Mucosa of descending colon (tissue), 3 donors: ENCODE measurements around the gene LRP6. TPM values are rescaled to one million over a fixed set of nuclear protein-coding genes. Genes with fewer than 3 reads are reported as not detected.
"Not testable (repeated sequence)": the region's sequence is repeated elsewhere in the genome, so short reads cannot be mapped to it uniquely, and the experiment has no call there.

Source experiments
- ATAC-seq: fragments of 200-7000 bp; cut with Tn5 transposase; one replicate; pipeline ENCODE4 v1.9.1; 2020; ENCODE audit warnings: mild to moderate bottlenecking, moderate library complexity
- DNase-seq, 3 donors: peaks; one replicate each; pipeline ENCODE4 v3.0.0-alpha.2; 2020
- H3K36me3 ChIP-seq: fragments of 200-600 bp; one replicate; pipeline ENCODE4 v1.8.0; 2021; ENCODE audit warnings: low read depth, mild to moderate bottlenecking
- H3K4me1 ChIP-seq: fragments of 200-600 bp; one replicate; pipeline ENCODE4 v1.8.0; 2021; ENCODE audit warnings: low read depth, mild to moderate bottlenecking
- H3K4me3 ChIP-seq: fragments of 200-600 bp; one replicate; pipeline ENCODE4 v1.8.0; 2021; ENCODE audit warnings: mild to moderate bottlenecking
- H3K9me3 ChIP-seq: fragments of 200-600 bp; one replicate; pipeline ENCODE4 v1.8.0; 2021; ENCODE audit warnings: mild to moderate bottlenecking
- intact Hi-C, 2 donors: fragments of 100-400 bp; cut with DNase I in 1 of 2; cut with micrococcal nuclease in 1 of 2; formaldehyde crosslinking; loops; one replicate each; pipeline versions ENCODE4 v1.11.0 to v1.11.1; 2022; cut with DNase I, micrococcal nuclease
- long read RNA-seq, 2 donors: library from polyadenylated mRNA; unstranded; transcript quantifications; one replicate each; pipeline ENCODE4 v2.0.0, GENCODE V29; 2019 to 2021
- total RNA-seq, 3 donors: library from RNA; stranded (reverse); fragmentation: NEBNext Ultra II Directional in 2 of 3; extraction: Animal tissue kit (Norgen Biotek cat#: 25700) in 2 of 3; gene quantifications; one replicate each; pipeline versions ENCODE4 v1.2.1 to v1.2.4, GENCODE V29; 2021 to 2023
- TF ChIP-seq, protein P1 (sequence below): fragments of 200-600 bp; IDR thresholded peaks from one replicate; pipeline ENCODE4 v1.8.0; 2022; ENCODE audit warnings: antibody characterized with exemption, mild to moderate bottlenecking
- donor health status: DM: no; HTN: no; CAD: no; lungs with moderate emphysema.
- donor health status: DM: no; HTN: no; CAD: no.
- donor health status: DM: no; HTN: yes; CAD: no.

The LRP6 gene
- 10 to 100 TPM; 32.2 to 57.2 (median 37.2) TPM for total RNA-seq
- long read RNA-seq, donor 1, full-length matches to known transcripts, result 5 of 17 reads
- long read RNA-seq, donor 1, partial matches to known transcripts, result 9 of 17 reads
- long read RNA-seq, donor 1, other reads (novel, unspliced or antisense), result 3 of 17 reads
- long read RNA-seq, donor 2, partial matches to known transcripts, result 1 of 2 reads
- long read RNA-seq, donor 2, other reads (novel, unspliced or antisense), result 1 of 2 reads

DNA sequence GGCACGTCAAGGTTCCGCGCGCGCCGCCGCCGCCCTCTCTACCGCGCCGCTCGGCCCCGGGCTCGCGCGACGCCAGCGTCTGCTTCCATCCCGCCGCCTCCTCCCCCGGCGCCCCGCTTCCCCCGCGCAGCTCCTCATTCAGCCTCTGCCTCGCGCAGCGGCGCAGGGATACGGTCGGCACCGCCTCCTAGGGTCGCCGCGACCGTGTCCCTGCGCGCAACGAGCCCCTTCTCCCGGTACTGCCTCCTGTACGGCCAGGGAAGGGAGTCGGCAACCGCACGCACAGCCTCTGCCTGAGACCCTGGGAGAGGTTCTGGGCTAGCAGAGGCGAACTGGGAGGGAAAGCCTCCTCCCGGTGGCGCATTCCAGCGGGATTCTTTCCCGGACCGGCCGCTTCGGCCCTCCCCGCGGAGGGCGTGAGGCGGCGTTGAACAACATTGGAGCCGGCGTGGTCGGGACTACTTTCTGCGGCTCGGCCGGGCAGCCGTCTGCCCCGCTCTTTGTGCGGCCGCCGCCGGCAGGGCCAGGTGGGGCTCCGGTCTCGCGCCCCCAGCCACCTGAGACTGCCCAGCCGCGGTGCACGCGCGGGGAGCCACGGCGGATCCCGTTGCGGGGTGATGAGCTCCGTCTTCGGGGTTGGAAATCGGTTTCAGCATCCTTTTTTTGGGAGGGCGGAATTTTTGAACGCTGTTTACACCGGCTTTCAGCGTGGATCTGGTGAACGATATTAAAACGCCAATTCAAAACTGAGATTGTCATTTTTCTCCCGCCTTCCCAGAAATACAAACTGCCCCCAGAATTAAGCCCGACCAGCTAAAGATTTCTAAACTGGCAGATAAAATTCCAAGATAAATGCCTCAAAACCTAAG is at the start of gene LRP6:
Gene LRP6, minus strand, starts transcription at position 172 of the 869 bp plus-strand sequence. CDS start 309 bp downstream, outside the sequence.
- intact Hi-C loops, result no loop called here
- TF ChIP-seq, protein P1, sequence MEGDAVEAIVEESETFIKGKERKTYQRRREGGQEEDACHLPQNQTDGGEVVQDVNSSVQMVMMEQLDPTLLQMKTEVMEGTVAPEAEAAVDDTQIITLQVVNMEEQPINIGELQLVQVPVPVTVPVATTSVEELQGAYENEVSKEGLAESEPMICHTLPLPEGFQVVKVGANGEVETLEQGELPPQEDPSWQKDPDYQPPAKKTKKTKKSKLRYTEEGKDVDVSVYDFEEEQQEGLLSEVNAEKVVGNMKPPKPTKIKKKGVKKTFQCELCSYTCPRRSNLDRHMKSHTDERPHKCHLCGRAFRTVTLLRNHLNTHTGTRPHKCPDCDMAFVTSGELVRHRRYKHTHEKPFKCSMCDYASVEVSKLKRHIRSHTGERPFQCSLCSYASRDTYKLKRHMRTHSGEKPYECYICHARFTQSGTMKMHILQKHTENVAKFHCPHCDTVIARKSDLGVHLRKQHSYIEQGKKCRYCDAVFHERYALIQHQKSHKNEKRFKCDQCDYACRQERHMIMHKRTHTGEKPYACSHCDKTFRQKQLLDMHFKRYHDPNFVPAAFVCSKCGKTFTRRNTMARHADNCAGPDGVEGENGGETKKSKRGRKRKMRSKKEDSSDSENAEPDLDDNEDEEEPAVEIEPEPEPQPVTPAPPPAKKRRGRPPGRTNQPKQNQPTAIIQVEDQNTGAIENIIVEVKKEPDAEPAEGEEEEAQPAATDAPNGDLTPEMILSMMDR, result no peak
- peak within 1 kb of the TSS; percentile 50 for H3K4me3 ChIP-seq
- DNase-seq, result peak; percentile 87 to 92 (median 88)
- peak; percentile 97 for ATAC-seq
- no peaks in the 10 kb centered on the region for H3K36me3 ChIP-seq
- H3K4me1 ChIP-seq, result peaks cover 4% of the 10 kb centered on the region
- no peaks in the 10 kb centered on the region for H3K9me3 ChIP-seq

DNA sequence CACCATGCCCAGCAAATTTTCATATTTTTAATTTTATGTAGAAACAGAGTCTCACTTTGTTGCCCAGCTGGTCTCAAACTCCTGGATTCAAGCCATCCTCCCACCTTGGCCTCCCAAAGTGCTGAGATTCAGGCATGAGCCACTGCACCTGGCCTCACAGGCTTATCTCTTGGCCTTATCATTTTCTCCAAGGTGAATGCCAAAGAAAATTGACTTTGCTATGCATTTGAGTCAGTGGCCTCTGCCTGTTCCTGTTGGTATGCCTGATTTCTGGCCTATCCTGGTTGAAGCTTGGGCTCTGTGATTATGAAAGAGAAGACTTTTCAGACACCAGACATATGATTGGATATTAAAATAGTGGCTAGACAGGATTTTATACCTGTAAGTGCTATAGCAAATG is 49.0 kb upstream of the LRP6 start:
- DNase-seq (no peak), ATAC-seq (no peak)
- H3K4me3 ChIP-seq, result no peak overlapping the region
- TF ChIP-seq, protein P1, result no peak
- intact Hi-C loops, result no loop called here
- peaks cover 24% of the 10 kb centered on the region for H3K4me1 ChIP-seq
- no peaks in the 10 kb centered on the region for H3K9me3 ChIP-seq
- no peaks in the 10 kb centered on the region for H3K36me3 ChIP-seq

DNA sequence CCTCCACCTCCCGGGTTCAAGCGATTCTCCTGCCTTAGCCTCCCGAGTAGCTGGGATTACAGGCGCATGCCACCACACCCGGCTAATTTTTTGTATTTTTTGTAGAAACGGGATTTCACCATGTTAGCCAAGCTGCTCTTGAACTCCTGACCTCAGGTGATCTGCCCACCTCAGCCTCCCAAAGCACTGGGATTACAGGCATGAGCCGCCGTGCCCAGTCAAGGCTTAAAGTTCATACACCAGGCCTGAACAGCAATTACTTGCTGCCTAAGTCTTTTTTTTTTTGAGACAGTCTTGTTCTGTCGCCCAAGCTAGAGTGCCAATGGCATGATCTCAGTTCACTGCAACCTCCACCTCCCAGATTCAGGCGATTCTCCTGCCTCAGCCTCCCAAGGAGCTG is 43.9 kb upstream of the LRP6 start:
- H3K9me3 ChIP-seq, DNase-seq, H3K4me3 ChIP-seq, ATAC-seq, intact Hi-C loops, H3K36me3 ChIP-seq: not testable (repeated sequence)
- peaks cover 17% of the 10 kb centered on the region for H3K4me1 ChIP-seq

DNA sequence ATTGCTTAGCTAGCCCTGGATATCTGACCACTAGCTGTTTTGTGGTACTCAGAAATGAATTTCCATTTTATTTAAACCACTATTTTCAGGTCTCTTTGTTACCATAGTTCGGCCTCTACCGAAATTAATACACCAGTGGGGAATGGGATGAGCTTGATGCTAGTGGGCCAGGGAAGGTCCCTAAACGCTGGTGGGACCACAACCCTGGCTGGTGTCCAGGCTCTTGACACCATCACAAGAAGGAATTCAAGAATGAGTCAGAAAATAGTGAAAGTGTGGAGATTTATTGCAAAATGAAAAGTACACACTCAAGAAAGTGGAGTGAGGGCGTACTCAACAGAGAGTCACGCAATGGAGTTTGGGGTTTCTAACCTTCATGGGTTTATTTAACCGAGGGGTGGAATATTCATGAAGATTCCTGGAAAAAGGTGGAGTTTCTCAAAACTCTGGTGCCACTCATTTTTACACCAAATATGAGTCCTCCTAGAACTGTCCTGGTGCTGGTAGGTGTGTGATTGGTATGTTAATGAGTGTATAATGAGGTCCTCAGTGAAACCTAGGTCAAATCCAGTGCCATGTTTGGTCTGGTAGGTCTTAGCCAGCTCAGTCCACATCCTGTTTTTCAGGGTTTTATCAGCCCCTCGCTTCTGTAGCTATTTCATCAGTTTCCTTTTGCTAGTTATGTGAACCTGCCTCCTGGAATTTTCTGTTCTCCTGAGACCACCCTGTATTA is 38.9 kb upstream of the LRP6 start:
- no peaks in the 10 kb centered on the region for H3K36me3 ChIP-seq
- DNase-seq, result no peak

DNA sequence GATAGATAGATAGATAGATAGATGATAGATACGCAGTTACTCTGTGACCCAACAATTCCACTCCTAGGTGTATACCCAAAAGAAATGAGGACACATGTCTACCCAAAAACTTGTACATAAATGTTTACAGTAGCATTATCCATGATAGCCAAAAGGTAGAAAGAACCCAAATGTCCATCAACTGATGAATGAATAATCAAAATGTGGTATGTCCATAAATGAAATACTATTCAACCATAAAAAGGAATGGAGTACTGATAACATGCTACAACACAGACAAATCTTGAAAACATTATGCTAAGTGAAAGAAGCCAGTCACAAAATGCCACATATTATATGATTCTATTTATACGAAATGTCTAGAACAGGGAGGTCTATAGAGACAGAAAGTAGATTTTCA is 36.1 kb upstream of the LRP6 start:
- intact Hi-C loops, result no loop called here
- Histone ChIP-seq H3K4me3 (no peak overlapping the region), H3K36me3 (no peaks in the 10 kb centered on the region), H3K9me3 (no peaks in the 10 kb centered on the region), H3K4me1 (no peaks in the 10 kb centered on the region)
- TF ChIP-seq, protein P1, result no peak
- DNase-seq, result no peak
- ATAC-seq, result no peak

More for the DNA sequence above, 38.9 kb upstream of the LRP6 start:
- no peak for ATAC-seq
- H3K4me1 ChIP-seq, result peaks cover 4% of the 10 kb centered on the region
- TF ChIP-seq, protein P1, result no peak
- intact Hi-C loops, result no loop called here
- H3K4me3 ChIP-seq, result no peak overlapping the region
- H3K9me3 ChIP-seq, result no peaks in the 10 kb centered on the region

DNA sequence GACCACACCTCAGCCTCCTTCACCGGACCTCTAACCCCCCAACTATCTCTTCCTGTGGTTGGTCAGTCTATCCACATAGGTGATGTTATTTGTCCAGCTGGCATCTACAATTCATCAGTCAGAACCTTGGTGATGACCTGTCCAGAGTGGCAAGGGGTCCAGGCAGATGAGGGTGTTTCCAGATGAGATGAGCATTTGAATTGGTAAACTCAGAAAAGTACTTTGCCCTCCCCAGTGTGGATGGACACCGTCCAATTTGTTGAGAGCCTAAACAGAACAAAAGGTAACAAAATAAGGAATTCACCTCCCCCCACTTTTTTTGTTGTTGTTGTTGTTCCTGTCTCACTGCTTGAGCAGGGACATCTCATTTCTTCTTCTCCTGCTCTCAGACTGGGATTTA is 34.3 kb upstream of the LRP6 start:
- DNase-seq (no peak), ATAC-seq (no peak)
- intact Hi-C loops, result no loop called here
- TF ChIP-seq, protein P1, result no peak
- Histone ChIP-seq H3K4me3 (no peak overlapping the region), H3K9me3 (no peaks in the 10 kb centered on the region), H3K36me3 (no peaks in the 10 kb centered on the region), H3K4me1 (no peaks in the 10 kb centered on the region)
